GM19193 (cell line): ENCODE results near the gene ACVR2A.

Source experiments
- POLR2A ChIP-seq: IDR thresholded peaks from 4 replicates; pipeline ENCODE4 v1.6.1; 2011; ENCODE audit not compliant: insufficient read depth, insufficient read length; ENCODE audit errors: extremely low read depth

ACVR2A gene

GRCh38 chr2:147844697-147845410 is at the start of gene ACVR2A:
TSS of gene ACVR2A (plus strand) at chr2:147845029. CDS start at chr2:147845153, 124 bp downstream.
- TF ChIP-seq POLR2A: no peak

- no peak for TF ChIP-seq POLR2A
Observed at GRCh38 chr2:147800316-147800715, 44.5 kb upstream of the ACVR2A start.

GRCh38 chr2:147806846-147807245 is 38.0 kb upstream of the ACVR2A start:
- no peak for TF ChIP-seq POLR2A

- TF ChIP-seq POLR2A: no peak
Observed at GRCh38 chr2:147808520-147808919, 36.3 kb upstream of the ACVR2A start.

GRCh38 chr2:147810883-147811765 is 33.7 kb upstream of the ACVR2A start:
- no peak for TF ChIP-seq POLR2A

- no peak for TF ChIP-seq POLR2A
Observed at GRCh38 chr2:147818741-147819140, 26.1 kb upstream of the ACVR2A start.

- TF ChIP-seq POLR2A: no peak
Observed at GRCh38 chr2:147824620-147825019, 20.2 kb upstream of the ACVR2A start.

GRCh38 chr2:147826278-147827087 is 18.3 kb upstream of the ACVR2A start:
- TF ChIP-seq POLR2A: no peak

- no peak for TF ChIP-seq POLR2A
Observed at GRCh38 chr2:147827088-147827375, 17.8 kb upstream of the ACVR2A start.

GRCh38 chr2:147829106-147829505 is 15.7 kb upstream of the ACVR2A start:
- no peak for TF ChIP-seq POLR2A

- no peak for TF ChIP-seq POLR2A
Observed at GRCh38 chr2:147836099-147836498, 8.7 kb upstream of the ACVR2A start.

- TF ChIP-seq POLR2A: no peak
Observed at GRCh38 chr2:147843391-147843863, 1.4 kb upstream of the ACVR2A start.

GRCh38 chr2:147843864-147844696 is 749 bp upstream of the ACVR2A start:
- no peak for TF ChIP-seq POLR2A

- no peak for TF ChIP-seq POLR2A
Observed at GRCh38 chr2:147845411-147845971, 662 bp downstream of the ACVR2A start.

- TF ChIP-seq POLR2A: no peak
Observed at GRCh38 chr2:147846412-147847081, 1.7 kb downstream of the ACVR2A start.
